GM20000 (cell line): ENCODE data around the gene FCRL2.

ENCODE experiments used
- DNase-seq: peaks from one replicate; pipeline ENCODE4 v3.0.0; 2012; ENCODE audit warnings: low spot score
- CTCF ChIP-seq: IDR thresholded peaks from 2 replicates; pipeline ENCODE4 v1.5.1; 2012; ENCODE audit warnings: mild to moderate bottlenecking, control low read depth; ENCODE audit errors: extremely low read depth, missing control alignments

Gene FCRL2

GRCh38 chr1:157776971-157777391 is at the start of gene FCRL2:
FCRL2 (minus strand) TSS chr1:157777132; CDS start chr1:157777073, 59 bp downstream.
- no peak for TF ChIP-seq CTCF
- DNase-seq = no peak

- no peak for TF ChIP-seq CTCF
- DNase-seq = no peak
Measured at GRCh38 chr1:157820299-157820698, 43.4 kb upstream of the FCRL2 start.

GRCh38 chr1:157819896-157820295 is 43.0 kb upstream of the FCRL2 start, which contains the start of gene FCRL1:
FCRL1 (minus strand) TSS chr1:157820120; CDS start chr1:157820037, 83 bp downstream.
- no peak for DNase-seq
- TF ChIP-seq CTCF = no peak

GRCh38 chr1:157819215-157819614 is 42.3 kb upstream of the FCRL2 start:
- DNase-seq = no peak
- no peak for TF ChIP-seq CTCF

GRCh38 chr1:157813269-157813668 is 36.3 kb upstream of the FCRL2 start:
- no peak for TF ChIP-seq CTCF
- no peak for DNase-seq

GRCh38 chr1:157806431-157807149 is 29.7 kb upstream of the FCRL2 start:
- TF ChIP-seq CTCF = no peak
- peak; percentile 50 for DNase-seq

GRCh38 chr1:157803851-157804250 is 26.9 kb upstream of the FCRL2 start:
- no peak for TF ChIP-seq CTCF
- DNase-seq = no peak
